HG02938 (cell line): ENCODE measurements around the gene NACC1.
A peak's percentile ranks its signal among the peaks of the same experiment; 100 is the strongest.

Source experiments
- ATAC-seq: cut with Tn5 transposase; IDR thresholded peaks from one replicate; pipeline ENCODE4 v1.9.1; 2021; ENCODE audit warnings: mild to moderate bottlenecking, moderate library complexity; ENCODE audit not compliant: unreplicated experiment

Gene NACC1

GRCh38 chr19:13099073-13099999, 18.7 kb upstream of the NACC1 start:
- ATAC-seq, result no peak

DNA sequence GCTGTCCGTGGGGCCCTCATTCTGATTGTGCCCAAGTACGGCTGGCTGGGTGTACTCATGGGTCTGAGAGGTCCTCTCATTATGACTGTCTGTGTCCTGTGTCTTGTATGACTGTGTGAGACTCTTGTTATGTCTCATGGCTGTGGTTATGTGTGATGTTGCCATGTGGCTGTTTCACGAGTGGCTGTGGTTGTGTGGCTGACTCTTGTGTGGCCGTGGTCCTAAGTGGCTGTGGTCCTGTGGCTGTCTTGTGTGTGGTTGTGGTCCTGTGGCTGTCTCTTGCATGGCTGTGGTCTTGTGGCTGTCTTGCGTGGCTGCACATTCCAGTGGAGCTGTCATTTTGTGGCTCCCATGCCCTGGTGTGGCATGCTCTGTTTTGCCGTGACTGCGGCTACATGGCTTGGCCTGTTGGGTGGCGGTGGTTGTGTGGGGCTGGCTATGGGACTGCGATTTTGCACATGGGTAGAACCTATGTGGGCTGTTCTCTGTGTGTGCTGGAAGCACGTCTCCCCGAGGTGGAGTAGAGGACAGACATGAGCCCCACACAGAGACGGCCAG, 18.0 kb upstream of the NACC1 start:
- no peak for ATAC-seq

DNA sequence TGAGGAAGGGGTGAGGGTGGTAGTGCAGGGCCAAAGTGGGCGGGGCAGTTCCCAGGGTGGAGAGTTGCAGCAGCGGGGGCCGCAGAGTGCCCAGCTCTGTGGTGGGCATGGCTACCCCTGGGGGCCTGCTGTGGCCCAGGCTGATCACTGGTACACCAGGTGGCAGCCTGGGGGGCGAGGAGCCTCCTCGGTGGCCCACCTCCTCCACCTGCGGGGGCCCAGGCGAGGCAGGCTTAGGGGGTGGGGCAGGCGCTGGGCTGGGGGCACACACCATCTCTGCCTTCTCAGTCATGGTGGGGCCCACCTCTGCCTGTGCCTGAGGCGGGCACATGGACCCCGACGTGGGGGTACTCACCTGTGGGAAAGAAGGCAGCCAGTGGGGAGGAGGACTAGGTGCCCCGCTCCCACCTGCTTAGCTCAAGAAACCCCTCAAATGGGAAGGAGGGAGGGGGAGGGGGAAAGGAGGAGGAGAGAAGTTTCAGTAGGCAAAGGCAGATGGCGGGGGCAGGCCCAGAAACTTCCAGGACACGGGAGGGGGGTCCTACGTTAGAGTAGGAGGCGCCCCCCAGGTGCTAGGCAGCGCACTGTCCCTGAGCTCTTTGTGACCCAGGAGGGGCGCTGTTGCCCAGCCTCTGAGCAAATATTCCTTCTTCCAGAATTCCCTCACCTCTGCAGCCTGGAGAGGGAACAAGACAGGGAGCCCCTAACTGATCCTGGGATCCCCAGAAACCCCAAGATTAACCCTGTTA, 17.0 kb upstream of the NACC1 start:
- ATAC-seq, result no peak

GRCh38 chr19:13101590-13102415, 16.3 kb upstream of the NACC1 start:
- ATAC-seq, result no peak

DNA sequence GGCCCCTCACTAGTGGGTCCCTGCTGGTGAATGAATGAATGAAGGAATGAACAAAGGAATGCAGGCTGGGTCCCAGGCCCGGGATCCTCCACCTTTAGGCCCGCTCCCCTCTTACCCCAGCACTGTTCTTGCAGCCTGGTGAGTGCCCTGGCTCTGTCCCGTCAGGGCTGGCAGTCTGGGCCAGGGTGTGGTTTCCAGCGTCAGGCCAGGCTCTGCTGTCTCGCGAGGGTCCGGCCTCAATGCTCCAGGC, 15.7 kb upstream of the NACC1 start:
- no peak for ATAC-seq

DNA sequence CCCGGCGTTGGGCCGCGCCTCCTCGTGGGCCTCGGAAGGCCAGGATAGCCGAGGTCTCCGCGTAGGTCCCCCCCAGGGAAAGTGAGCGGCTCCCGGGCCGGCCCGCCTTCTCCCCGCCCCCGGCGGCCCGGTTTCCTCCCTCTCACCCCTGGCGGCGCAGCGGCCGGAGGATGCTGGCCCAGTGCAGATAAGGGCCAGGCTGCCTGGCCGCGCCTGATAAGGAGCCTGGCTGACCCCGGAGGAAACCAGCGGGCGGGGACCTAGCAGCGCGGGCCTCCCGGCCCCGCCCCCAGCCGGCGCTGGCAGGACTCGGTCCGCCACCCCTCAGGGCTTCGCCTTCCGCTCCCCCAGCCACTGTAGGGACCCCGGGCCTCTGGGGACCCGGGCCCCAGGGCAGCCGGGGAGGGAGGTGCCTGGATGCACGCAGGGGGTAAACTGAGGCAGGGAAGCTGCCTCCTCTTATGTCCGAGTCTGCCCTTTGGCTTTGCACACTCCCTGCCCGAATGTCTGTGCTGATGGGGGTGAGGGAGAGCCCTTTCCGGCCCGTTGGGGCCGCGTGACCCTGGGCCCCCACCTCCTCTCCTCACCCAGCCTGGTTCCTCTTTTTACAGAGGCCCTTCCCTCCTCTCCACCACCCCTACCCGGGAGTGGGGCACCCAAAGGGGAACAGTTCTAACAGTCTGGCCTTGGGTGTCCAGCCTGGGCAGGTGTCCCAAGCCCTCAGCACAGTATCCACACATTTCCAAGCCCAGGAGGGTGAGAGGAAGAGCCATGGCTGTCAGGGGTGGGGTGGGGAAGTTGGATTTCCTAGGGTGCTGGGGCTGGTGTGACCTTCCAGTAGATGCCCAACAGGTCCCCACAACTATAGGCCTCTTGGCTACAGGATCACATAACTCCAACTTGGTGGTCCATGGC, 15.1 kb upstream of the NACC1 start, which contains the start of gene LYL1:
Gene LYL1 (minus strand): TSS at position 193 of the 915 bp plus-strand sequence. CDS start 1,687 bp downstream, outside the sequence.
- no peak for ATAC-seq

DNA sequence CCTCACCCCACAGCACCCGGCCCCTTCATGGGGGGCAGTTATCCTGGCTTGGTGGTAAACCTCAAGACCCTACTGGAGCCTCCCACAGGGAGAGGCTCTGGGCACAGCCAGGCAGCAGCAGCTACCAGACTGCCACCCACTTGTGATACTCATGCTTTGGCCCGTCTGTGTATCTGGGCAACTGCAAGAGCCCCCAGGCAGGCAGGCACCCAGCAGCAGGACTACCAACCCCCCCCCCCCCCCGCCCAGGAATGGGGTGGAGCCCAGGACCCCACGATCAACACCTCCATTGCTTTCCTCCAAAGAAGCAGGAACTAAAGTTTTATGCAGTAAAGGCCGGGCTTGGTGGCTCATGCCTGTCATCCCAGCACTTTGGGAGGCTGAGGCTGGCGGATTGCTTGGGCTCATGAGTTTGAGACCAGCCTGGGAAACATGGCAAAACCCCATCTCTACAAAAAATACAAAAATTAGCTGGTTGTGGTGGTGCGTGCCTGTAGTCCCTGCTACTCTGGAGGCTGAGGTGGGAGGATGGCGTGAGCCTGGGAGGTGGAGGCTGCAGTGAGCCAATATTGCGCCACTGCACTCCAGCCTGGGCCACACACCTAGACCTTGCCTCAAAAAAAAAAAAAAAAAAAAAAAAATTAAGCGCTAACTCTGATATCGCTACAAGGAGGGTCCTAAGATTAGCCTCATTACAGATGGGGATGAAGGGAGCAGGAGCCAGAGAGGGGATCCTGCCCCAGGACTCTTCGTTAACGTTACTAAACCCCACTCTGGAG, 14.3 kb upstream of the NACC1 start:
- ATAC-seq, result no peak

GRCh38 chr19:13104360-13104847, 13.7 kb upstream of the NACC1 start:
- ATAC-seq, result no peak

DNA sequence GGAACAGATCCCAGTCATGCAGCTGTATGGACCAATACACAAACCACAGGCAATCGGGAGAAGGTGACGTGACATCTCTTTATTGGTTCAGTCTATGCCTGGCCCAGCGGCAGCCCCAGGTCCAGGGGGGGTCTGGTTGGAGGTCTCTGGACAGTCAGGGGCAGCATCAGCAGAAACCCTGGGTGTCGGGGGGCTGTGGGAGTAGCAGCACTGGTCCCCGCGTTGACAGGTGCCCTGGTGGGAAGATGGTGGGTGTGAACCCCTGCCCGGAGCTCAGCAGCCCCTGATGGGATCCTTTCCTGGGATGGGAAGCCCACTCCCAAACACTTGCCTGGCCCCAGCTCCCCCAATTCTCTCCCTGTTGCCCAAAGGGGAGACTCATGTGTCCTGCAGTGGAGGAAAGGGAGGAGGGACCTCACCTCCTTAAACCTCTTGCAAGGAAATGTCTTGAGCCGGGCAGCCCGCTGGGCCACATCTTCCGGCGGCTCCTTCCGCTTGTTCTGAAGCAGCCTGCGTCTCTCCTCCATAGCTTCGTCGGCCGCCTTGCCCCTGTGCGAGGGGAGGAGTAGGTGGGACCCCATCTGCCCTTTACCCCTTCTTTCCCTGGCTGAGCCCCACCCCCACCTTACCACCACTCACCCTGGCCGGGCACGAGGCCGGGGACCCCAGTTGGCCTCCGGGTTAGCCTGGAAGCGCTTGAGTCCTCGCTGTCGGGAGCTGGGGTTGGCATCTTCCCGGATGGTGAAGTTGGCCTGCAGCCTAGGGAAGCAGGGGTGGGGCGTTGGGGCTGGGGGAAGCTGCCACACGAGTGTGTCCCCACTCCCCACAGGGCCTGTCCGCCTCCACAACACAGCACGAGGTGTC, 13.0 kb upstream of the NACC1 start:
- ATAC-seq, result no peak

GRCh38 chr19:13109361-13110098, 8.5 kb upstream of the NACC1 start:
- ATAC-seq, result no peak

GRCh38 chr19:13110099-13110610, 7.9 kb upstream of the NACC1 start:
- ATAC-seq, result no peak

- ATAC-seq, result no peak
Observed at GRCh38 chr19:13112555-13112954, 5.5 kb upstream of the NACC1 start.

GRCh38 chr19:13115936-13116281, 2.2 kb upstream of the NACC1 start:
- no peak for ATAC-seq

DNA sequence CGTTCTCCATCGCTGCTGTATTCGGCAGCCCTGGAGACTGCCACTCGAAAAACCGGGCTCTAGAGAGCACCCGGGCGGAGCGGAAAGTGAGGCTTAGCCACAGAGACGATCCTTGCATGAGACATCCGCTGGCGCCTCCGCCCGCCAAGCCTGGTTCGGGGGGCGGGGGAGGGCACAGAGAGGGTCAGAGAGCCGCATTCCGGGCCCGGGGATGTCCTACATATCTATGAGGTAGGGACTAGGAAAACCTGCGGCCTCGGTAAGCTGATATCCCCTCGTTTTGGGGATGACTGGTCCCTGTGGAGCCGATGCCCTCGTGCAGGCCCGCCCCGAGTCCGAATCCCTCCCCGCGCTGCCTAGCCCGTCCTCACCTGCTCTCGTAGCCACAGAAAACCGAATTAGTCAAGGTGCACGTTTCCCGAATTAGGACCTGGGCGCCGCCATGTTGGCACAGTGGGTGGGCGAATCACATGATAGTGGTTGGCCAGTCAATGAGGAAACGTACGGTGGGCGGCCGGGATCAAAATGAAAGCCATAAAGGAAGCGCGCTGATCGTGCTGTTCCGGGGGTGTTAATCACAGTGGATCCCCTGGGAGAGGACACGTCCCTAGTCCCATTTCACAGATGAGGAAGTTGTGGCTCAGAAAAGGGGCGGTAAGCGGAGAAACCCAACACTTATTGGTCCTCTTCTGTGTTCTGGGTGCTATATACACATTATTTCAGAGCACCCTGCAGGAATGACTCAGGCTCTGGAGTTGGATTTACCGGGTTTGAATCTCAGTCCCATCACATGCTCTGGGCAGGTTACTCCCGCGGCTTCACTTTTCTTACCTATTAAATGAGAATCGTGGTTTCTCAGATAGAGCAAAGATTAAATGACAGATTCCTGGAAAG, 1.5 kb upstream of the NACC1 start, which contains the start of gene TRMT1:
Gene TRMT1 (minus strand): TSS at position 459 of the 894 bp plus-strand sequence. CDS start 341 bp downstream, at position 118.
- ATAC-seq, result peak; percentile 49

DNA sequence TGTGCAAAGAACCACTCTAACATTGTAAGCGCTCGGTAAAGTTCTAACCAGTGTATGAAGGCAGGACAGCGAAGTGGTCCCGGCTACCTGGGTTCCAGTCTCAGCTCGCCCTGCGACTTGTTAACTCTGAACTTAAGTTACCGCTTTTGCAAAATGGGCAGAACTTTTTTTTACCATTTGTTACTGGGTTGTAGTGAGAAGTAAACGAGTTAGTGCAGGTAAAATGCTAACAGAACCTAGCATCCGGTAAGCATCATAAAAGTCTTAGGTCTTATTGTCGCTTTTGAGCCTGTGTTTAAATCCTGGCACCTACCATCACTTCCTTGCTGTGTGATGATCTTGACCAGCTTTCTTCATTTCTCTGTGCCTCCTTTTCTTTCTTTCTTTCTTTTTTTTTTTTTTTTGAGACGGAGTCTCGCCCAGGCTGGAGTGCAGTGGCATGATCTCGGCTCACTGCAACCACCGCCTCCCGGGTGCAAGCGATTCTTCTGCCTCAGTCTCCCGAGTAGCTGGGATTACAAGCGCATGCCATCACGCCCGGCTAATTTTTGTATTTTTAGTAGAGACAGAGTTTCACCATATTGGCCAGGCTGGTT, 790 bp upstream of the NACC1 start:
- ATAC-seq, result no peak
